IPS DF 6.9 (cell line): ENCODE results near the gene MRPS31.
A peak's percentile ranks its signal among the peaks of the same experiment; 100 is the strongest.

Experiments used
- DNase-seq: peaks from one replicate; pipeline ENCODE4 v3.0.0-alpha.2; 2013; ENCODE audit warnings: low read depth, low spot score
- H3K27ac ChIP-seq: one replicate; pipeline ENCODE4 v1.5.1; 2013; ENCODE audit warnings: low read length, control low read depth
- H3K27me3 ChIP-seq: 2 replicates; pipeline ENCODE4 v1.6.1; 2013; ENCODE audit warnings: mild to moderate bottlenecking, low read length; ENCODE audit not compliant: control insufficient read depth, insufficient read depth
- H3K36me3 ChIP-seq: 2 replicates; pipeline ENCODE4 v1.6.1; 2013; ENCODE audit warnings: low read length; ENCODE audit not compliant: control insufficient read depth, insufficient read depth
- H3K4me1 ChIP-seq: 2 replicates; pipeline ENCODE4 v1.6.1; 2013; ENCODE audit warnings: low read length; ENCODE audit not compliant: control insufficient read depth, insufficient read depth
- H3K4me3 ChIP-seq: 2 replicates; pipeline ENCODE4 v1.5.1; 2013; ENCODE audit warnings: mild to moderate bottlenecking, low read length
- H3K9me3 ChIP-seq: 2 replicates; pipeline ENCODE4 v1.6.1; 2013; ENCODE audit warnings: low read length, inconsistent platforms; ENCODE audit not compliant: control insufficient read depth, insufficient read depth
- WGBS: extraction: QIAGEN DNeasy Blood & Tissue Kit; methylation state at CpG from one replicate; pipeline ENCODE4 v1.1.7; 2013; ENCODE audit warnings: mixed read lengths, missing lambda C conversion rate; ENCODE audit not compliant: insufficient read length, insufficient coverage; 5-methylcytosine and 5-hydroxymethylcytosine counted together

Gene MRPS31

GRCh38 chr13:40801255-40802217 lies 30.5 kb upstream of the MRPS31 start:
- WGBS: no CpG with 5 or more reads among the region's 6 CpGs
- Histone ChIP-seq H3K27ac (no peak overlapping the region), H3K4me1 (no peaks in the 10 kb centered on the region), H3K9me3 (no peaks in the 10 kb centered on the region), H3K4me3 (no peak overlapping the region), H3K27me3 (no peaks in the 10 kb centered on the region), H3K36me3 (peaks cover 6% of the 10 kb centered on the region; the same call in 1 of the 2 replicates)
- DNase-seq: no peak

GRCh38 chr13:40800559-40800958 lies 29.6 kb upstream of the MRPS31 start:
- H3K4me1 ChIP-seq: no peaks in the 10 kb centered on the region
- no CpG with 5 or more reads among the region's 5 CpGs for WGBS
- no peak overlapping the region for H3K4me3 ChIP-seq
- no peak for DNase-seq
- no peaks in the 10 kb centered on the region for H3K9me3 ChIP-seq
- no peaks in the 10 kb centered on the region for H3K27me3 ChIP-seq
- H3K27ac ChIP-seq: no peak overlapping the region
- peaks cover 6% of the 10 kb centered on the region; the same call in 1 of the 2 replicates for H3K36me3 ChIP-seq

DNA sequence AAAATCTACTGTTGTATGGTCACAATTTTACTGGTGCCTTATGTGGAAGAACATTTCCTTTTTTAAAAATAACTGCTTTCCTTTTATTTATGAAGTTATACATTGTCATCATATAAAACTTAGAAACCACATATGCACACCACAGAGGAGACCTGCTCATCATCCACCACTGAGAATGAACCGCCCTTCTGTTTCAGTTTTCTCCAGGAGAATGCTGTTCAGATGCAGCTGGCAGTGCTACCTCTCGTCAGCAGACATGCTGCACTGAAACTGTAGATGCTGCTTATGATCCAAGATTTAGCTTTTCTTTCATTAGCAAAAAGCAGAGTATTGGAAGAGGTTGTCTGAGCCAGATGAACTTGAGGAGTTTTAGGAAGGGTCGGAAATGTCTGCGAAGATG lies 28.5 kb upstream of the MRPS31 start:
- H3K36me3 ChIP-seq: peaks cover 3% of the 10 kb centered on the region; the same call in 1 of the 2 replicates
- H3K27ac ChIP-seq: no peak overlapping the region
- no peak overlapping the region for H3K4me3 ChIP-seq
- H3K4me1 ChIP-seq: no peaks in the 10 kb centered on the region
- no peaks in the 10 kb centered on the region for H3K9me3 ChIP-seq
- no peaks in the 10 kb centered on the region for H3K27me3 ChIP-seq
- WGBS: no CpG with 5 or more reads among the region's 4 CpGs
- DNase-seq: no peak

DNA sequence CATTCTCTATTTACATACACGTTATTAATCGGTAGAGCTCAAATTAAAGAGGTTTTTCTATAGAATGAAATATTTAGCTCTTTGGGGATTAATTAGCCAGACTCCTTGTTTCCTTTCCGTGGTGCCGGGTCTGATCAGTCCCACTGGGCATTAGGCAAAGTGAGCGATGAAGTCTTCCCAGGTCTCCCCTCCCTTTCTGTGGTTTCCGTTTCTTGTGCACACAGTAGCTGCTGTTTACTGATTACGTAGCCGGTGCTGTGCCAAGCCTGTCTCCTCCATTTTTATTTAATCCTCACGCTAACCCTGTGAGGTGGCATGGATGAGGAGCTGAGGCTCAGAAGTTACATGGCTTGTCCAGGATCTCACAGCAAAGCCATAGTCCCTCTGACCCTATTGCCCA lies 27.4 kb upstream of the MRPS31 start:
- Histone ChIP-seq H3K4me3 (no peak overlapping the region), H3K9me3 (no peaks in the 10 kb centered on the region), H3K4me1 (no peaks in the 10 kb centered on the region), H3K36me3 (peaks cover 3% of the 10 kb centered on the region; the same call in 1 of the 2 replicates), H3K27me3 (no peaks in the 10 kb centered on the region), H3K27ac (no peak overlapping the region)
- WGBS: no CpG with 5 or more reads among the region's 9 CpGs
- no peak for DNase-seq

GRCh38 chr13:40796649-40797048 lies 25.7 kb upstream of the MRPS31 start:
- peaks cover 3% of the 10 kb centered on the region; the same call in 1 of the 2 replicates for H3K36me3 ChIP-seq
- no peak for DNase-seq
- no peaks in the 10 kb centered on the region for H3K27me3 ChIP-seq
- no peak overlapping the region for H3K4me3 ChIP-seq
- no CpG with 5 or more reads among the region's 6 CpGs for WGBS
- H3K4me1 ChIP-seq: no peaks in the 10 kb centered on the region
- no peak overlapping the region for H3K27ac ChIP-seq
- no peaks in the 10 kb centered on the region for H3K9me3 ChIP-seq

DNA sequence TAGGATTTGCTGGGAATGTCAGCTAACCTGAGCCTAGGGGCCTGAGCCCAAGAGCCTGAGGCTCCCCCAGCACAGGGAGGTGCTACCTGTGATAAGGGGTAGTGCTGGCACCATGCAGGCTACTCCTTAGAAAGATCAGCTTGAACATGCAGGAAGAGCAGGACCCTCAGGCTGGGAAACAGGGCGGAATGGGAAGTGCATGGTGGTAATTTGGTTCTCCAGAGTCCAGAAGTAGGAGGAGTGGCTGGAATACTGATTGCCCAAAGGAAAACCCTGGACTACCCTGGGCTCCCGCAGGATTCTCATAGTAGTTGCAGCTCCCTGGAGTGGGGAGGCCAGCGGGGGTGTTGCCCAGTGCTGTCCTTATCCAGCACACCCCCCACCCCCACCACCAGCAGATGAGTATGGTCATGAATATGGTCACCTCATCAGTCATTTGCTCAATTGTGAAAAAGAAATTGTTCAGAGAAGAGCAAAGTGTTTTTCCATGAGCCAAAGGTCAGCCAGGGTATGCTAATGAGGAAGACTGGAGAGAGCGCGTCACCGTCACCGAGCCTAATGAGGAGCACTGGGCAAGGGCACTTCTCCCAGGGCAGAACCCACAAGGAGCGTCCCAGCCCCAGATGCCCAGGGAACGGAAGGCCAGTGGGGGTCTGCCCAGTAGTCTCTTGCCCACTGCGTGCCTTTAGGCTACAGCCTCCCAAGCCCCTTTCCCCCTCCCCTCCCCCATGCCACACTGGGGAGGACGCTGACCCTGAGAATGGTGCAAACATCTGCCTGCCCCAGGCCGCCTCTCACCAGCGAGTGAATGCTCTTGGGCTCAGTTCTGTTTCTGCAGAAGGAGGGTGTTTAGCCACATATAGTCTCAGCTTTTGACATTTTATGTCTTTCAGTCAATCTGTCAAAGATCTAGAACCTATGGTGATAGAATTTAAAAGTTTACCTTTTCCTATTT lies 23.7 kb upstream of the MRPS31 start:
- no peak for DNase-seq
- Histone ChIP-seq H3K27ac (no peak overlapping the region), H3K36me3 (no peaks in the 10 kb centered on the region), H3K9me3 (no peaks in the 10 kb centered on the region), H3K4me3 (no peak overlapping the region), H3K27me3 (no peaks in the 10 kb centered on the region), H3K4me1 (no peaks in the 10 kb centered on the region)
- no CpG with 5 or more reads among the region's 13 CpGs for WGBS

GRCh38 chr13:40793339-40793738 lies 22.3 kb upstream of the MRPS31 start:
- Histone ChIP-seq H3K27me3 (no peaks in the 10 kb centered on the region), H3K9me3 (no peaks in the 10 kb centered on the region)
- WGBS: no CpG with 5 or more reads among the region's 3 CpGs

GRCh38 chr13:40792284-40793051 lies 21.5 kb upstream of the MRPS31 start:
- no CpG with 5 or more reads among the region's 10 CpGs for WGBS
- Histone ChIP-seq H3K4me1 (no peaks in the 10 kb centered on the region), H3K4me3 (no peak overlapping the region), H3K27me3 (no peaks in the 10 kb centered on the region), H3K36me3 (no peaks in the 10 kb centered on the region), H3K27ac (no peak overlapping the region), H3K9me3 (no peaks in the 10 kb centered on the region)
- no peak for DNase-seq

More at GRCh38 chr13:40793339-40793738, 22.3 kb upstream of the MRPS31 start:
- H3K4me1 ChIP-seq: no peaks in the 10 kb centered on the region
- DNase-seq: no peak
- no peak overlapping the region for H3K4me3 ChIP-seq
- H3K36me3 ChIP-seq: no peaks in the 10 kb centered on the region
- no peak overlapping the region for H3K27ac ChIP-seq

GRCh38 chr13:40790154-40790616 lies 19.2 kb upstream of the MRPS31 start:
- Histone ChIP-seq H3K27ac (no peak overlapping the region), H3K36me3 (no peaks in the 10 kb centered on the region), H3K9me3 (no peaks in the 10 kb centered on the region), H3K4me3 (peak overlapping the region; percentile 56; the same call in 1 of the 2 replicates), H3K4me1 (no peaks in the 10 kb centered on the region), H3K27me3 (no peaks in the 10 kb centered on the region)
- no peak for DNase-seq
- no CpG with 5 or more reads among the region's 9 CpGs for WGBS
